Embryonic facial prominence (tissue), 1 donor: ENCODE data around the gene TOGARAM2.
"Not testable (repeated sequence)": the region's sequence is repeated elsewhere in the genome, so short reads cannot be mapped to it uniquely, and the experiment has no call there.

ENCODE experiments used
- DNase-seq: peaks from one replicate; pipeline ENCODE4 v3.0.0-alpha.2; 2016; ENCODE audit errors: extremely low spot score

Gene TOGARAM2

DNA sequence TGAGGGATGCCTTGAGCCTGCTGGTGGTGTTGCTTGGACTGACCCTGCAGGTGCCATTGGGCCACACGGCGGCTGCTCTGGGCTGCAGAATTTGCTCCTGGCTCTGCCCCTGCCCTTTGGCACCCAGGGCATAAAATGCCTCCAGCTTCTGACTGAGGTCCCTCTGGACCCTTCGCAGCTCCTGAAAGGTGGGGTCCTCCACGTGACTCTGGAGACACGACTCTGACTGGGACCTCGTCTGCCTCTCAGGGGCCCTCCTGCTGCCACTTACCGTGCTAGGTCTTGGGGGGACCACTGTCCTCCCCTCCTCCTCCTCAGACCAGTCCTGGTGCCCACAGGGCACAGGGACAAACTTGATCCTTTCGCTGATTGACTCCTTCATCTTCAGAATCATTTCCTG, 91.2 kb downstream of the TOGARAM2 start:
- no peak for DNase-seq

DNA sequence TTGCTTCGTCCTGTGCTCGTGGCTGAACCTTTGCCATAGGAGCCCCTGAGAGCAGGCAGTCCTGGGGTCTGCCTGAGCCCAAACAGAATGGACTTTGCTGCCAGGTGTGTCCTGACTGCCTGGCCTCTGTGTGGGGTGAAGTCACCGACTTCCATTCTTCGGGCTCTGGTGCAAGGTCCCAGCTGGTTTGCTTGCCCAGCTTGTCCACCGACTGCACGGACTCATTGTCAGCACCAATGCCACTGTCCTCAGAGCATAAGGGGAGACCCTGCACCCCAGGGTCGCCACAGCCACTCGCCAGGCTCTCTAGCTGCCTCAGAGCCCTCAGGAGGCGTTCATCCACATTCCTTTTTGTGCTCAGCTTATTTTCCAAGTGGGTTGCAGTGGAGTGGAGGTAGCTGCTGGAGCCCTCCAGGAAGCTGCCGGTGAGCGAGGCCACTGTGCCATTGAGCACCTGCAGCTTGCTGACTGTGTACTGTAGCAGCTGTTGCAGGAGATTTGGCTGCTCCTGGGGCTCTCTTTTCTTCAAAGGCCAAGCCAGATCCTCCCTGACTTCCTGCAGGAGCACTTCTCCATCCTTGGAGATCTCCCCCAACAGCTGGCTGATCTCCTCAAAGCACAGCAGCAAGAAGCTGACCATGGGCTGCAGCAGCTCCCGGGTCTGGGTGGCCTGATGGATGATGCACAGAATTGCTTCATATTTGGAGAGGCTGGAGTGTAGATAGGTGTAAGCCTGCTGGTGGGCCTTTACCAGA, 92.0 kb downstream of the TOGARAM2 start:
- DNase-seq, result no peak

DNA sequence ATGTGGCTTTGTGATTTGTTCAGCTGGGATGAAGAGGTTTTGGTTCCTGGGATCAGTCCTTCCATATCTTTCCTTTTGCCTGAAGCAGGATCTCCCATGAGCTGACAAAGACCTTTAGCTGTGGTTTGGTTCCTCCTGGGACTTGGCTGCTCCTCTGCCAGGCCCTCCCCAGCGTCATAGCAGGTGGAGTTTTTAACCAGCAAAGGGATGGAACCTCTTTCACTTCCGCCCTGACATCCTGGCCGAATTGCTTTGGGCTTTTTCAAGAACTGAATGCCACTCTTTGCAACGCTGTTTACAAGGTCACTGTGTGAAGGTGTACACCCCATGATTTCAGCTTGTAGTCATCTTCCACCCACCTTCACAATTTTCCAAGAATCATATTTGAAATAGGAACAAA, 92.8 kb downstream of the TOGARAM2 start:
- no peak for DNase-seq

DNA sequence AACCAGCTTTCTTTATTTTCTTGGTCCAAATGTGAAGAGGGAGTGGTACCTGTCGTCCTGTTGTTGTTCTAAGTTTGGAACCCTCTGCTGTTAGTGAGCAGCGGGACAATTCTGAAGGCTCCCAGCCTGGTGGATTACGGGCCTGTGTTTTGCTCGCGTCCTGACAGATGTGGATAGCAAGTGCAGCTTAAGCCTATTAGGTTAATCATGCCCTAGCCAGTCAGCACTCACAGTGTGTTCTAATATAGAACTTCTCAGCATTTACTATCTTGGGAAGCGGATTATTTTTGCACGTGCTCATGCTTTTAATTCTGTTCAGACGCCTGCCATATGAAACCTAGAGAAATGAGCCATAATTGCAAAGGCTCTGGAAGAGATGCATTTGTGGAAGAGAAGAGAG, 93.3 kb downstream of the TOGARAM2 start, which contains the start of gene PCARE:
Gene PCARE (minus strand): TSS at position 113 of the 400 bp plus-strand sequence. CDS start 262 bp downstream, outside the sequence.
- no peak for DNase-seq

DNA sequence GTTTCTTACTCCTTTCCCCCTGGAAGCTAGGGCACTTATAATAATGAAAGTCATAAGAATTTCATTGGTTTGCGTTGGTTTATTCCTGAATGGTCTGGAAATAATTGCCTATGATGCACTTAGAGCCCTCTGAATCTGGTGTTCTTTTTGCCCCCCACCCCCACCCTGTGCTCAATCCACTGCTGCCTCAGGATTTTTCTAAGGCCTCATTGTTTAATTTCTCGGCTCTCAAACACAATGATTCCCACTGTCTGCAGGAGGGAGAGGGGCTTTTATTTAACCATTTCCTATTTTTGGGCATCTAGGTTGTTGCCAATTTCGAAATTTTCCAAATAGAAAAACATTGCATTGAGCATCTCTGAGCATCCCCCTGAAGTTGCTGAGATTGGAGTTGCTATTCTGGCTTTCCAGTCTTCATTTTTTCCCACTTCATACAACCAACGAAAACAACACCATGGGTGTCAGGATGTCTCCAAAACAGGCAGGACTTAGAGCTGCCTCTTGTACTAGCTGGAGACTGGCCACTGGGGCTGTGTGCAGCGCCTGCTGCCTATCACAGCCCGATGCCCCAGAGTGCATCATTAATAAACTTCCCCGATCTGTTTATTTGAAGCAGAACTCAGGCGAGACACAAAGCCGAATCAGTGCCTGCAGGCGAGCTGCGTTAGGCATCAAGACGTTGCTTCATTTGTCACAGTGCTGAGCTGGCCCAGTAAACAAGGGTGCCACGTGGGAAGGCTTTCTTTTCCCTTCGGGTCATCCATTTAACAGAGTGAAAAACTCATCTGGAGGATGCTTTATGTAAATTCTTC, 95.0 kb downstream of the TOGARAM2 start:
- no peak for DNase-seq

DNA sequence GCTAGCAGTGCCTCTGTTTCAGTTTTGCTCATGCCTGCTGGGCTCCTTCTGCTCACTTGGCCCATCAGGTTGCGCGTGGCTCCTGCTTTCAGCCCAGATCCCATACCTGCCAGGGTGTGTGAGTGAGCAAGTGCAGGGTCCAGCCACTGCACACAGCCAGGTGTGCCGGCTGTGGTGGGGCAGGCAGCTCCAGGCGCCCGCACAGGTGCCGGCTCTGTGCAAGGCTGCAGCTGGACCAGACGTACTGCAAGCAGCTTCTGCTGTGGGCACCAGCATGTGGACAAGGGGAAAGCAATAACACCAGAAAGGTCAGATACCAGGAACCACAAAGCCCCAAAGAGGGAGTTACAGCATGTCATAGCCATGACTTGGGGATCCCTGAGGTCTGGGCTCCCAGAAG, 98.8 kb downstream of the TOGARAM2 start:
- DNase-seq, result no peak

DNA sequence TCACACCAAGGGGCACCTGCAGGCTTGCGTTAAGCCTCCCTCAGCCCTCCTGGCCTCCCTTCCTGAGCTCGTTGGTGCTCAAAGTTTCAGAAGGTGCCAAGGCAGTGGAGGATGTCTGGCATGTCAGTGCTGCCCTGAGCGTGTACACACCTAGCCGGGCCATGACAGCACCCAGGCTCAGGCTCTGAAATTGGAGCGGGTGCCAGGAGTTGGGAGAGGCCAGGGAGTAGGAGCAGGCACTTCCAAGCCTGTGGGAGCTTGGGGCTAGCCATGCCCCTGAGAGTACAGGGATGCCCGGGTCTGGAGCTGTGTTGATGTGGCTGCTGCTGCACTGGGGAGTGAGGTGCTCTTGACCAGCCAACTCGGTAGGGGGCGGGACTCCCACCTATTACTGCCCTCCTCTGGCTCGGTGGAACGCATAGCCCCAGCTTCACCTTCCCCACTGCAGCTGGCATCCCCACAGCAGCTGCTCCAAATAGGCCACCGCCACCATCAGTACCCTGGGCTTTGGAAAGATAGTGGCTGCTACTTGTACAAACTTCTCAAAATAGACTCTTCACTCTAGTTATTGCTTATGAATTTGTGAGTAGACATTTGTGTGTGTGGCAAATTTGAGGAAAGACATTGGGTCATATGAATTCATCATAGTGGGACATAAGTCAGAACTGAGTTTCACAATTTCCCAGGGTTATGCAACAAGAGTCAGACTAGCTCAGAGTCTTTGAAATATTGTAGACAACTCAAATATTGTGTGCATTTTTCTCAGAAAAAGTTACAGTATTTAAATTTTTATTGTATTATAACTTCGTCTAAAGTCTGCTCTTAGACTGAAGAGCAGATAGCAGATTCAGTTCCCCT, 100.0 kb downstream of the TOGARAM2 start:
- no peak for DNase-seq

DNA sequence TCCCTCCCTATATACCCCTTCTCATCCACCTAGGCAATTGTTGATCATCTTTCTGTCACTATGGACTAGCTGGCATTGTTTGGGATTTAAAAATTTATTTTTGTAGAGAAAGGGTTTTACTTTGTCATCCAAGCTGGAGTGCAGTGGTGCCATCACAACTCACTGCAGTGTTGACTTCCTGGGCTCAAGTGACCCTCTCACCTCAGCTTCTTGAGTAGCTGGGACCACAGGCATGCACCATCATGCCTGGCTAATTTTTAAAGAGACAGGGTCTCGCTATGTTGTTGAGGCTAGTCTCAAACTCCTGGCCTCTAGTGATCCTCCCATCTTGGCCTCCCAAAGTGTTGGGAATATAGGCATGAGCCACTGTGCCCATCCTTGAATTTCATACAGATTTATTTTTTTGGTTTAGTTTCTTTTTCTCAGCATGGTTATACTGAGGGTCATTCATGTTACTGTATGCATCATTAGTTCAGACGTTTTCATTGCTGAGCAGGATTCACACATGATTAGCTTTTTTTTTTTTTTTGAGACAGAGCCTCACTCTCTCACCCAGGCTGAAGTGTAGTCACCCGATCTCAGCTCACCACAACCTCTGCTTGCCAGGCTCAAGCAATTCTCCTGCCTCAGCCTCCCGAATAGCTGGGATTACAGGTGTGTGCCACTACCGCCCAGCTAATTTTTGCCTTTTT, 101.9 kb downstream of the TOGARAM2 start:
- DNase-seq, result no peak

DNA sequence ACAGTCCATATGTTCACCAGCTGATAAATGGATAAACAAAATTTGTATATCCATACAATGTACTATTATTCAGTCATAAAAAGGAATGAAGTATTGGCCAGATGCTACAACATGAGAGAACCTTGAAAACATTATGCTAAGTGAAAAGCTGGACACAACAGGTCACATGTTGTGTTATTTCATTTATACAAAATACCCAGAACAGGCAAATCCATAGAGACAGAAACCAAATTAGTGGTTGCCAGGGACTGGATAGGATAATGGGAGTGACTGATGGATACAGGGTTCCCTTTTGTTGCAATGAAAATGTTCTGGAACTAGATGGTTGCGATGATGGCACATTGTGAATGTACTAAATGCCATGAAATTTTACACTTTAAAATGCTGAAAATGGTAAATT, 103.5 kb downstream of the TOGARAM2 start:
- no peak for DNase-seq

DNA sequence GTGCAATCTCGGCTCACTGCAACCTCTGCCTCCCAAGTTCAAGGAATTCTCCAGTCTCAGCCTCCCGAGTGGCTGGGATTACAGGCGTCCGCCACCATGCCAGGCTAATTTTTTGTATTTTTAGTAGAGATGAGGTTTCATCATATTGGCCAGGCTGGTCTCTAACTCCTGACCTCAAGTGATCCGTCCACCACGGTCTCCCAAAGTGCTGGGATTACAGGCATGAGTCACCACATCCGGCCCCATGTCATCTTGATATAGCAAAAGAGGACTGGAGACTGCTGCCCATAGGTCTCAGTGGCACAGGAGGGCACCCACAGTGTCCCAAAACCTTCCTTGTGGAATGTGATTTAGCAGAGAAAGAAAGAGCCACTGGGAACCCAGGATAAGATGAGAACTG, 109.2 kb downstream of the TOGARAM2 start:
- DNase-seq, result not testable (repeated sequence)

DNA sequence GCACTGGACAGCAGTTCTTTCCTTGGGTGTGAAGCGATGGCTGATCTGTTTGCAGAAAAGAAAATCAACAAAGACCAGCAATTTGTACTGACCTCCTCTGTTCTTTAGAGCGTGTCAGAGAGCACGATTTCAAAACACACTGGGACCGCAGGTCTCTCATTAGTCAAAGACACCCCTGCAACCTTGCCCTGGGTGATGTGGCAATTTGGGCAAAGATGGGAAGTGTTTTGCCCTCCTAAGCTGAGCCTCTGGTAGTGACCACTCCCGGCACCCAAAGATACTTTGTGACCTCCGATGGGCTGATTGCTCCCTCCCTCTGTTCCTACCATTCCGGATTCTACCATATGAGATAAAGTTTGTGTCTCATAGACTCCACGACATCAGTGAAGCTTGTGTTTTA, 115.9 kb downstream of the TOGARAM2 start:
- no peak for DNase-seq

DNA sequence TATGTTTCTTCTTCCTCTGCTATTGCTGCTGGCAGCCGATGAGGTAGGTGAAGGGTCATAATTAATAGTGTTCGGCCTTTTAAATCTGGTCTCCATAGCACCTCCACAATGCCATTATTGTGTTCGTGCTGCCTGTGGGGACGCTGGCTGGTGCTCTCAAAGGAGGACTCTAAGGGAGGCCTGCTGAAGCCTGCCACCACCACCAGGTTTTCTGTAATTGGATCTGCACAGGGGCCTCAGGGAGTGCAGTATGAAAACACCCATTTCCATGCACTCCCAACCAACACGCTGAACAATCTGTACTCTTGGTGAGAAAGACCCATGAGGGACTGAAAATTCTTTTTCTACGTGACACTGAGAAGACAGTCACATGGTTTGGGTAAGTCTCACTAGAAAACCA, 116.5 kb downstream of the TOGARAM2 start:
- DNase-seq, result no peak

DNA sequence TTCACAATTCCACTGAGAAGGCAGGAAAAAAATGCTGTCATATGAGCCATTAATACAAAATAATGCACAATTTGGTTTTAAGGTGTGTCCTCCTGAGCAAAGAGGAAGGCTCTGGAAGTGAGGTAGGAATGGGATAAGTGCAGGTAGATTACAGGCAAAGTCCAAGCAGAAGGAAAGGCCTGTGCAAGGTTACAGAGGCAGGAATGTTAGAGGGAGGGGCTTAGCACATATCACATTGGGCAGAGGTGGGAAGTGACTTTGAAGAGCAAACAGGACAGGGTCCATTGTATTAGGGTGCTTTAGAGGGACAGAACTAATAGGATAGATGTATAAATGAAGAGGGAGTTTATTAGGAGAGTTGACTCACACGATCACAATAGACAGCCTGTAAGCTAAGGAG, 119.5 kb downstream of the TOGARAM2 start:
- DNase-seq, result no peak
